ACC112 (cell line): ENCODE data around the gene MESP2.

Source experiments
- H2AFZ ChIP-seq: fragments of 200-600 bp; sonication (generic); one replicate; pipeline ENCODE4 v1.6.0; 2017; ENCODE audit warnings: antibody characterized with exemption, low read length; ENCODE audit not compliant: unreplicated experiment
- H3K27ac ChIP-seq: fragments of 200-600 bp; sonication (generic); 2 replicates; pipeline ENCODE4 v1.5.1; 2014; ENCODE audit warnings: low read depth, mild to moderate bottlenecking, antibody characterized with exemption, low read length, moderate library complexity
- H3K27me3 ChIP-seq: fragments of 200-600 bp; sonication (generic); 2 replicates; pipeline ENCODE4 v1.6.1; 2014; ENCODE audit warnings: mild to moderate bottlenecking, antibody characterized with exemption, low read length, moderate library complexity, mixed read lengths; ENCODE audit not compliant: insufficient read depth
- H3K36me3 ChIP-seq: fragments of 200-600 bp; sonication (generic); 2 replicates; pipeline ENCODE4 v1.6.1; 2016; ENCODE audit warnings: mild to moderate bottlenecking, antibody characterized with exemption, low read length, moderate library complexity, mixed read lengths; ENCODE audit not compliant: insufficient read depth
- H3K4me1 ChIP-seq: fragments of 200-600 bp; sonication (generic); one replicate; pipeline ENCODE4 v1.6.1; 2016; ENCODE audit warnings: low read length, mixed read lengths; ENCODE audit not compliant: insufficient read depth, unreplicated experiment, control insufficient read depth
- H3K4me3 ChIP-seq: fragments of 200-600 bp; sonication (generic); 2 replicates; pipeline ENCODE4 v1.5.1; 2014; ENCODE audit warnings: mild to moderate bottlenecking, low read depth, low read length
- H3K79me2 ChIP-seq: fragments of 200-600 bp; sonication (generic); one replicate; pipeline ENCODE4 v1.6.0; 2016; ENCODE audit warnings: low read length; ENCODE audit not compliant: control insufficient read depth, unreplicated experiment, insufficient read depth

Gene MESP2

GRCh38 chr15:89767411-89767915 lies 8.7 kb upstream of the MESP2 start:
- Histone ChIP-seq H3K4me3 (no peak overlapping the region), H3K27me3 (no peaks in the 10 kb centered on the region), H3K4me1 (peaks cover 18% of the 10 kb centered on the region), H3K79me2 (no peaks in the 10 kb centered on the region), H2AFZ (no peak overlapping the region), H3K36me3 (peaks cover 5% of the 10 kb centered on the region; the same call in 1 of the 2 replicates), H3K27ac (no peak overlapping the region)

- Histone ChIP-seq H2AFZ (no peak overlapping the region), H3K27me3 (no peaks in the 10 kb centered on the region), H3K79me2 (no peaks in the 10 kb centered on the region), H3K27ac (no peak overlapping the region), H3K36me3 (peaks cover 5% of the 10 kb centered on the region; the same call in 1 of the 2 replicates), H3K4me3 (no peak overlapping the region), H3K4me1 (peaks cover 24% of the 10 kb centered on the region)
Measured at GRCh38 chr15:89768071-89768500, 8.0 kb upstream of the MESP2 start.

GRCh38 chr15:89769366-89769765 lies 6.8 kb upstream of the MESP2 start:
- H3K36me3 ChIP-seq, result no peaks in the 10 kb centered on the region
- no peaks in the 10 kb centered on the region for H3K27me3 ChIP-seq
- H3K4me3 ChIP-seq, result no peak overlapping the region
- peaks cover 26% of the 10 kb centered on the region for H3K4me1 ChIP-seq
- no peak overlapping the region for H3K27ac ChIP-seq
- no peaks in the 10 kb centered on the region for H3K79me2 ChIP-seq
- H2AFZ ChIP-seq, result no peak overlapping the region

- H2AFZ ChIP-seq, result no peak overlapping the region
- H3K79me2 ChIP-seq, result no peaks in the 10 kb centered on the region
- H3K4me3 ChIP-seq, result no peak overlapping the region
- no peaks in the 10 kb centered on the region for H3K36me3 ChIP-seq
- peak overlapping the region; percentile 38 for H3K27ac ChIP-seq
- no peaks in the 10 kb centered on the region for H3K27me3 ChIP-seq
- peaks cover 26% of the 10 kb centered on the region for H3K4me1 ChIP-seq
Measured at GRCh38 chr15:89770041-89770440, 6.1 kb upstream of the MESP2 start.

GRCh38 chr15:89772932-89773583 lies 3.1 kb upstream of the MESP2 start:
- Histone ChIP-seq H3K36me3 (no peaks in the 10 kb centered on the region), H3K27ac (peak overlapping the region; percentile 66), H3K27me3 (no peaks in the 10 kb centered on the region), H2AFZ (no peak overlapping the region), H3K4me3 (no peak overlapping the region), H3K4me1 (peaks cover 31% of the 10 kb centered on the region), H3K79me2 (no peaks in the 10 kb centered on the region)

GRCh38 chr15:89774492-89774891 lies 1.6 kb upstream of the MESP2 start:
- H3K4me1 ChIP-seq, result peaks cover 31% of the 10 kb centered on the region
- H3K36me3 ChIP-seq, result no peaks in the 10 kb centered on the region
- no peak overlapping the region for H3K4me3 ChIP-seq
- H3K27me3 ChIP-seq, result no peaks in the 10 kb centered on the region
- H3K27ac ChIP-seq, result no peak overlapping the region
- no peak overlapping the region for H2AFZ ChIP-seq
- no peaks in the 10 kb centered on the region for H3K79me2 ChIP-seq

- no peaks in the 10 kb centered on the region for H3K79me2 ChIP-seq
- H3K4me1 ChIP-seq, result peaks cover 23% of the 10 kb centered on the region
- peak overlapping the region; percentile 74 for H2AFZ ChIP-seq
- H3K36me3 ChIP-seq, result no peaks in the 10 kb centered on the region
- peak overlapping the region; percentile 79 for H3K4me3 ChIP-seq
- H3K27me3 ChIP-seq, result no peaks in the 10 kb centered on the region
- no peak overlapping the region for H3K27ac ChIP-seq
Measured at GRCh38 chr15:89775815-89776214, 317 bp upstream of the MESP2 start.

GRCh38 chr15:89777073-89777751 lies 1.1 kb downstream of the MESP2 start:
- no peaks in the 10 kb centered on the region for H3K27me3 ChIP-seq
- no peaks in the 10 kb centered on the region for H3K79me2 ChIP-seq
- no peak overlapping the region for H2AFZ ChIP-seq
- no peaks in the 10 kb centered on the region for H3K36me3 ChIP-seq
- peak overlapping the region; percentile 79 for H3K4me3 ChIP-seq
- peaks cover 34% of the 10 kb centered on the region for H3K4me1 ChIP-seq
- H3K27ac ChIP-seq, result no peak overlapping the region

GRCh38 chr15:89777782-89778380 lies 1.7 kb downstream of the MESP2 start:
- Histone ChIP-seq H2AFZ (no peak overlapping the region), H3K4me1 (peaks cover 32% of the 10 kb centered on the region), H3K36me3 (no peaks in the 10 kb centered on the region), H3K27me3 (no peaks in the 10 kb centered on the region), H3K4me3 (no peak overlapping the region), H3K79me2 (no peaks in the 10 kb centered on the region), H3K27ac (no peak overlapping the region)

GRCh38 chr15:89778861-89779260 lies 2.7 kb downstream of the MESP2 start:
- H3K27me3 ChIP-seq, result no peaks in the 10 kb centered on the region
- H3K79me2 ChIP-seq, result no peaks in the 10 kb centered on the region
- H3K36me3 ChIP-seq, result no peaks in the 10 kb centered on the region
- no peak overlapping the region for H3K4me3 ChIP-seq
- H3K27ac ChIP-seq, result no peak overlapping the region
- peaks cover 28% of the 10 kb centered on the region for H3K4me1 ChIP-seq
- H2AFZ ChIP-seq, result no peak overlapping the region
